GM19372 (cell line): ENCODE measurements around the gene KLHL41.

Experiments used
- ATAC-seq: cut with Tn5 transposase; IDR thresholded peaks from one replicate; pipeline ENCODE4 v1.9.1; 2021; ENCODE audit warnings: mild to moderate bottlenecking, low read depth, moderate library complexity; ENCODE audit not compliant: unreplicated experiment

Gene KLHL41

GRCh38 chr2:169509298-169509885 lies at the start of gene KLHL41:
Gene KLHL41, plus strand, starts transcription at chr2:169509702. Its CDS starts 77 bp downstream, at chr2:169509779.
- no peak for ATAC-seq

GRCh38 chr2:169461143-169461542 lies 48.4 kb upstream of the KLHL41 start:
- ATAC-seq, result no peak

GRCh38 chr2:169462896-169463695 lies 46.4 kb upstream of the KLHL41 start:
- ATAC-seq, result no peak

- no peak for ATAC-seq
These were observed 45.0 kb upstream of the KLHL41 start for GRCh38 chr2:169464466-169464865.

- ATAC-seq, result no peak
These were observed 44.6 kb upstream of the KLHL41 start for GRCh38 chr2:169464882-169465281.

GRCh38 chr2:169468841-169469240 lies 40.7 kb upstream of the KLHL41 start:
- ATAC-seq, result no peak

GRCh38 chr2:169469952-169470572 lies 39.4 kb upstream of the KLHL41 start:
- ATAC-seq, result no peak

GRCh38 chr2:169472249-169472648 lies 37.3 kb upstream of the KLHL41 start:
- no peak for ATAC-seq

- no peak for ATAC-seq
These were observed 33.0 kb upstream of the KLHL41 start for GRCh38 chr2:169476459-169476858.

GRCh38 chr2:169478339-169478738 lies 31.2 kb upstream of the KLHL41 start:
- ATAC-seq, result no peak

GRCh38 chr2:169478745-169479256 lies 30.7 kb upstream of the KLHL41 start:
- ATAC-seq, result no peak

- peak; percentile 97 for ATAC-seq
These were observed 30.0 kb upstream of the KLHL41 start, which contains the start of gene BBS5 for GRCh38 chr2:169479257-169480078. Gene BBS5, plus strand, starts transcription at chr2:169479494. Its CDS starts 60 bp downstream, at chr2:169479554.

- ATAC-seq, result no peak
These were observed 29.4 kb upstream of the KLHL41 start for GRCh38 chr2:169480079-169480465.

GRCh38 chr2:169485650-169486138 lies 23.8 kb upstream of the KLHL41 start:
- ATAC-seq, result no peak

GRCh38 chr2:169486487-169486886 lies 23.0 kb upstream of the KLHL41 start:
- ATAC-seq, result no peak

GRCh38 chr2:169490834-169491233 lies 18.7 kb upstream of the KLHL41 start:
- no peak for ATAC-seq

GRCh38 chr2:169491378-169491777 lies 18.1 kb upstream of the KLHL41 start:
- no peak for ATAC-seq

GRCh38 chr2:169493360-169493759 lies 16.1 kb upstream of the KLHL41 start:
- ATAC-seq, result no peak

- ATAC-seq, result no peak
These were observed 14.1 kb upstream of the KLHL41 start for GRCh38 chr2:169495310-169495928.

GRCh38 chr2:169504651-169505050 lies 4.9 kb upstream of the KLHL41 start:
- no peak for ATAC-seq
